MG63 (cell line): ENCODE data around the gene SMYD3. TPM values are rescaled to one million over a fixed set of nuclear protein-coding genes. Genes with fewer than 3 reads are reported as not detected.
A peak's percentile ranks its signal among the peaks of the same experiment; 100 is the strongest.

Experiments used
- DNase-seq: peaks from one replicate; pipeline ENCODE4 v3.0.0-alpha.2; 2020
- H3K27me3 ChIP-seq: fragments of 250-450 bp; sonication (Bioruptor Pico); 2 replicates; pipeline ENCODE4 v1.5.1; 2020; ENCODE audit warnings: mild to moderate bottlenecking, moderate library complexity
- H3K36me3 ChIP-seq: fragments of 250-450 bp; sonication (Bioruptor Pico); 2 replicates; pipeline ENCODE4 v1.5.1; 2020; ENCODE audit warnings: mild to moderate bottlenecking, moderate library complexity
- H3K4me3 ChIP-seq: fragments of 250-450 bp; sonication (Bioruptor Pico); 2 replicates; pipeline ENCODE4 v1.5.1; 2020; ENCODE audit warnings: mild to moderate bottlenecking, moderate library complexity
- H3K9me3 ChIP-seq: fragments of 250-450 bp; sonication (Bioruptor Pico); 2 replicates; pipeline ENCODE4 v1.5.1; 2020; ENCODE audit warnings: mild to moderate bottlenecking, moderate library complexity
- total RNA-seq: library from RNA; depleted of rRNA; stranded (reverse); fragments of >200 nt; shearing (Covaris generic); gene quantifications from 2 replicates; pipeline ENCODE4 v1.2.3, GENCODE V29; 2014; ENCODE audit warnings: low replicate concordance

The SMYD3 gene
- total RNA-seq, 1 experiment from 2014 or later = 46.6 TPM

- Histone ChIP-seq H3K27me3 (no peaks in the 10 kb centered on the region), H3K36me3 (no peaks in the 10 kb centered on the region), H3K9me3 (no peaks in the 10 kb centered on the region), H3K4me3 (no peak overlapping the region)
- no peak for DNase-seq
Observed at GRCh38 chr1:245880754-245881403, 626.2 kb downstream of the SMYD3 start.

GRCh38 chr1:245879091-245879490 is 628.0 kb downstream of the SMYD3 start:
- no peak for DNase-seq
- Histone ChIP-seq H3K9me3 (no peaks in the 10 kb centered on the region), H3K4me3 (no peak overlapping the region), H3K36me3 (no peaks in the 10 kb centered on the region), H3K27me3 (no peaks in the 10 kb centered on the region)

GRCh38 chr1:245878585-245878984 is 628.5 kb downstream of the SMYD3 start:
- Histone ChIP-seq H3K36me3 (no peaks in the 10 kb centered on the region), H3K4me3 (no peak overlapping the region), H3K9me3 (no peaks in the 10 kb centered on the region), H3K27me3 (no peaks in the 10 kb centered on the region)
- DNase-seq = no peak

- no peaks in the 10 kb centered on the region for H3K27me3 ChIP-seq
- no peak for DNase-seq
Observed at GRCh38 chr1:245877976-245878375, 629.1 kb downstream of the SMYD3 start.

GRCh38 chr1:245876586-245876985 is 630.5 kb downstream of the SMYD3 start:
- H3K27me3 ChIP-seq = no peaks in the 10 kb centered on the region
- no peak for DNase-seq
- H3K9me3 ChIP-seq = no peaks in the 10 kb centered on the region
- H3K4me3 ChIP-seq = no peak overlapping the region
- no peaks in the 10 kb centered on the region for H3K36me3 ChIP-seq

More at GRCh38 chr1:245877976-245878375, 629.1 kb downstream of the SMYD3 start:
- no peaks in the 10 kb centered on the region for H3K9me3 ChIP-seq
- no peaks in the 10 kb centered on the region for H3K36me3 ChIP-seq
- H3K4me3 ChIP-seq = no peak overlapping the region

GRCh38 chr1:245875581-245876261 is 631.4 kb downstream of the SMYD3 start:
- no peak for DNase-seq
- Histone ChIP-seq H3K9me3 (no peaks in the 10 kb centered on the region), H3K27me3 (no peaks in the 10 kb centered on the region), H3K36me3 (no peaks in the 10 kb centered on the region), H3K4me3 (no peak overlapping the region)

GRCh38 chr1:245874942-245875580 is 632.0 kb downstream of the SMYD3 start:
- Histone ChIP-seq H3K36me3 (no peaks in the 10 kb centered on the region), H3K9me3 (no peaks in the 10 kb centered on the region), H3K4me3 (no peak overlapping the region), H3K27me3 (no peaks in the 10 kb centered on the region)
- DNase-seq = peak; percentile 28

GRCh38 chr1:245873883-245874671 is 633.0 kb downstream of the SMYD3 start:
- no peak overlapping the region for H3K4me3 ChIP-seq
- no peaks in the 10 kb centered on the region for H3K36me3 ChIP-seq
- H3K27me3 ChIP-seq = no peaks in the 10 kb centered on the region
- no peaks in the 10 kb centered on the region for H3K9me3 ChIP-seq
- DNase-seq = no peak

GRCh38 chr1:245873068-245873467 is 634.0 kb downstream of the SMYD3 start:
- H3K27me3 ChIP-seq = no peaks in the 10 kb centered on the region
- H3K9me3 ChIP-seq = no peaks in the 10 kb centered on the region
- H3K4me3 ChIP-seq = no peak overlapping the region
- DNase-seq = no peak
- no peaks in the 10 kb centered on the region for H3K36me3 ChIP-seq

- H3K27me3 ChIP-seq = no peaks in the 10 kb centered on the region
- H3K9me3 ChIP-seq = no peaks in the 10 kb centered on the region
- no peaks in the 10 kb centered on the region for H3K36me3 ChIP-seq
- DNase-seq = no peak
- no peak overlapping the region for H3K4me3 ChIP-seq
Observed at GRCh38 chr1:245872475-245872874, 634.6 kb downstream of the SMYD3 start.

- no peak for DNase-seq
- no peak overlapping the region for H3K4me3 ChIP-seq
- no peaks in the 10 kb centered on the region for H3K27me3 ChIP-seq
- no peaks in the 10 kb centered on the region for H3K9me3 ChIP-seq
- no peaks in the 10 kb centered on the region for H3K36me3 ChIP-seq
Observed at GRCh38 chr1:245871915-245872314, 635.2 kb downstream of the SMYD3 start.

- no peak for DNase-seq
- no peaks in the 10 kb centered on the region for H3K36me3 ChIP-seq
- H3K9me3 ChIP-seq = no peaks in the 10 kb centered on the region
- no peak overlapping the region for H3K4me3 ChIP-seq
- no peaks in the 10 kb centered on the region for H3K27me3 ChIP-seq
Observed at GRCh38 chr1:245871191-245871590, 635.9 kb downstream of the SMYD3 start.

- Histone ChIP-seq H3K27me3 (no peaks in the 10 kb centered on the region), H3K4me3 (no peak overlapping the region), H3K9me3 (no peaks in the 10 kb centered on the region), H3K36me3 (no peaks in the 10 kb centered on the region)
- no peak for DNase-seq
Observed at GRCh38 chr1:245870698-245871097, 636.4 kb downstream of the SMYD3 start.

- Histone ChIP-seq H3K27me3 (no peaks in the 10 kb centered on the region), H3K4me3 (no peak overlapping the region), H3K9me3 (no peaks in the 10 kb centered on the region), H3K36me3 (no peaks in the 10 kb centered on the region)
- DNase-seq = no peak
Observed at GRCh38 chr1:245869847-245870246, 637.2 kb downstream of the SMYD3 start.

GRCh38 chr1:245867738-245868137 is 639.3 kb downstream of the SMYD3 start:
- no peaks in the 10 kb centered on the region for H3K36me3 ChIP-seq
- no peaks in the 10 kb centered on the region for H3K9me3 ChIP-seq
- DNase-seq = no peak
- no peak overlapping the region for H3K4me3 ChIP-seq
- H3K27me3 ChIP-seq = no peaks in the 10 kb centered on the region

GRCh38 chr1:245864872-245865271 is 642.2 kb downstream of the SMYD3 start:
- no peak for DNase-seq
- Histone ChIP-seq H3K27me3 (no peaks in the 10 kb centered on the region), H3K36me3 (no peaks in the 10 kb centered on the region), H3K4me3 (no peak overlapping the region), H3K9me3 (no peaks in the 10 kb centered on the region)

GRCh38 chr1:245863566-245864184 is 643.4 kb downstream of the SMYD3 start:
- Histone ChIP-seq H3K4me3 (no peak overlapping the region), H3K27me3 (no peaks in the 10 kb centered on the region), H3K36me3 (no peaks in the 10 kb centered on the region), H3K9me3 (no peaks in the 10 kb centered on the region)
- DNase-seq = no peak
